Stomach (tissue), 4 donors: ENCODE results near the gene PCP2.

Source experiments
- POLR2A ChIP-seq, 4 donors: fragments of 450-650 bp; IDR thresholded peaks; one replicate each; pipeline ENCODE4 v1.6.1; 2016; ENCODE audit warnings: antibody characterized with exemption in 4 of 4, control low read depth in 2 of 4, mild to moderate bottlenecking in 1 of 4, moderate library complexity in 1 of 4
- POLR2AphosphoS5 ChIP-seq, 3 donors: sonication (generic); formaldehyde crosslinking; IDR thresholded peaks; one replicate each; pipeline ENCODE4 v1.6.1; 2016; ENCODE audit warnings: antibody characterized with exemption in 3 of 3
- TF ChIP-seq, protein P1 (sequence below), 7 experiments: fragments of 450-650 bp in 4 of 7; fragments of 200-600 bp in 3 of 7; sonication (generic) in 3 of 7; IDR thresholded peaks; one replicate each; pipeline ENCODE4 v1.5.1; 2016 to 2019; ENCODE audit warnings: antibody characterized with exemption in 7 of 7, control low read depth in 2 of 7, mild to moderate bottlenecking in 1 of 7

DNA sequence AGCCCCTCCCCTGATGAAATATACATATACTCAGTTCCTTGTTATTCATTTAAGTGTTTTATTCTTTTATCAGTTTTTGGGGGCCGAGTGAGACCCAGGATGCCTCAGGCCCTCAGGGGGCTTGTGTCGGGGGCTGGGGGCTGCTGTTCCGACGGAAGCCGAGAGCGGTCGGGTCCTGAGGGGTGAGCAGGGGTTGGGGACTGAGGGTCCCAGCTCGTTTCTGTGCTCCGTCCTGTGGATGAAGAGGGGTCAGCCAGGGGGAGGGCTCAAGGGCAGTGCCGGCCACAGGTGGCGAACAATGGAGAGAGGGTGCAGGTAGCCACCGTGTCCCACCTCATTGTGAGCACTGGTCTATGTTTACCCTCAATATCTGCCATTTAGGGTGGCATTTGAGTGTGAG lies 1.9 kb downstream of the PCP2 start:
- TF ChIP-seq, protein P1, sequence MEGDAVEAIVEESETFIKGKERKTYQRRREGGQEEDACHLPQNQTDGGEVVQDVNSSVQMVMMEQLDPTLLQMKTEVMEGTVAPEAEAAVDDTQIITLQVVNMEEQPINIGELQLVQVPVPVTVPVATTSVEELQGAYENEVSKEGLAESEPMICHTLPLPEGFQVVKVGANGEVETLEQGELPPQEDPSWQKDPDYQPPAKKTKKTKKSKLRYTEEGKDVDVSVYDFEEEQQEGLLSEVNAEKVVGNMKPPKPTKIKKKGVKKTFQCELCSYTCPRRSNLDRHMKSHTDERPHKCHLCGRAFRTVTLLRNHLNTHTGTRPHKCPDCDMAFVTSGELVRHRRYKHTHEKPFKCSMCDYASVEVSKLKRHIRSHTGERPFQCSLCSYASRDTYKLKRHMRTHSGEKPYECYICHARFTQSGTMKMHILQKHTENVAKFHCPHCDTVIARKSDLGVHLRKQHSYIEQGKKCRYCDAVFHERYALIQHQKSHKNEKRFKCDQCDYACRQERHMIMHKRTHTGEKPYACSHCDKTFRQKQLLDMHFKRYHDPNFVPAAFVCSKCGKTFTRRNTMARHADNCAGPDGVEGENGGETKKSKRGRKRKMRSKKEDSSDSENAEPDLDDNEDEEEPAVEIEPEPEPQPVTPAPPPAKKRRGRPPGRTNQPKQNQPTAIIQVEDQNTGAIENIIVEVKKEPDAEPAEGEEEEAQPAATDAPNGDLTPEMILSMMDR (IDR thresholded peaks at IDR 0.05): no peak
- TF ChIP-seq POLR2A (IDR thresholded peaks at IDR 0.05) (no peak), POLR2AphosphoS5 (IDR thresholded peaks at IDR 0.05) (no peak)
